ENCODE data around the gene TIMM23.
"Not testable (repeated sequence)": the region's sequence is repeated elsewhere in the genome, so short reads cannot be mapped to it uniquely, and the experiment has no call there.

Gene TIMM23

DNA sequence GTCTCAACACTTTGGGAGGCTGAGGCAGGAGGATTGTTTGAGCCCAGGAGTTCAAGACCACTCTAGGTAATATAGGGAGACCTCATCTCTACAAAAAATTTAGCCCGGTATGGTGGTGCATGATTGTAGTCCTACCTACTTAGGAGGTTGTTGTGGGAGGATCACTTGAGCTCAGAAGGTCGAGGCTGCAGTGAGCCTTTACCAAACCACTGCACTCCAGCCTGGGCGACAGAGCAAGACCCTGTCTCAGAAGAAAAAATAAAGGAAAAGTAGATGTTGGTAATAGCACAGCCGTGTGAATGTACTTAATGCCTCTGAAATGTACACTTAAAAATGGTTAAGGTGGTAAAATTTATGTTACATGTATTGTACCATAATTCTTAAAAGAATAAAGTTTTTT, 25.3 kb downstream of the TIMM23 start:
- DNase-seq (ENCODE audit: low read depth in 3 of 3, low spot score in 1 of 3), result no peak

DNA sequence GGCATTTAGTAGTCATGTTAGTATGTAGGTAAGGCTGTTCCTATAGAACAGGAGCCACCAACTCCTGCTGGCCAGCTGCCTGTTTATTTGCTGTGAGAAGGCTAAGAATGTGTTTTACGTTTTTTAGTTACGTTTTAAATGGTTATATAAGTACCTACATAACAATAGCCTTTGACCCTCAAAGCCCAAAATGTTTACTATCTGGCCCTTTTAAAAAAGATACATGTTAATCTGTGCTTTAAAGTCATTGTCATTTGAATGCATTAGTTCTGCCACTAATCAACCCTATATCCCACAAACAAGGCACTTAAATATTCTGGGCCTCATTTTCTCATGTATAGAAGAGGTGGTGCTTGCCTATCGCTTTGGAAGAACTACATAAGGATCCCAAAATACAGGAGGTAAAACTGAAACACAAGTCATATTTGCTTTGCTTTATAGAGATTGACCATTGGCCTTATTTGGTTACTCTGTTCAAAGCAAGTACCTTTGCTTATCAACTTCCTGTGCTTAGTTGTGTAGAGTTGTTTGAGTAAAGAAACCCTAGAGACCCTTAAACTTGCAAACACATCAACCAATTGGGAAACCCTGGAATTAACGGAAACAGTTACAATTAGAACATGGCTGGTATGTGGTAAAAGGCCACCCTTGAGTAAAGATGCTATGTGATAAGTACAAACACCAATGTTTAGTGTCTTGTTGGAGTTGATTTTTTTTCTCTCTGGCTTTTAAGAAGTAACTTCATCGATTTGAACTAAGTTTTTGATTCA, 25.9 kb downstream of the TIMM23 start:
- DNase-seq (ENCODE audit: low read depth in 3 of 3, low spot score in 1 of 3), result no peak

DNA sequence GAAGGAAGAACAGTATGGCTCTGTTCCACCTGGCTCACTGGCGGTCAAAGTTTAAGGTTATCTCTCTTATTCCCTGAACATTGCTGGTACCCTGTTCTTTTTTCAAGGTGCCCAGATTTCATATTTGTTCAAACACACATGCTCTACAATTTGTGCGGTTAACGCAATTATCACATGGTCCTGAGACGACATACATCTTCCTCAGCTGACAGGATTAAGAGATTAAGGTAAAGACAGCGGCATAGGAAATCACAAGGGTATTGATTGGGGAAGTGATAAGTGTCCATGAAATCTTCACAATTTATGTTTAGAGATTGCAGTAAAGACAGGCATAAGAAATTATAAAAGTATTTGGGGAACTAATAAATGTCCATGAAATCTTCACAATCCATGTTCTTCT, 27.7 kb downstream of the TIMM23 start:
- DNase-seq (ENCODE audit: low read depth in 3 of 3, low spot score in 1 of 3), result not testable (repeated sequence)

DNA sequence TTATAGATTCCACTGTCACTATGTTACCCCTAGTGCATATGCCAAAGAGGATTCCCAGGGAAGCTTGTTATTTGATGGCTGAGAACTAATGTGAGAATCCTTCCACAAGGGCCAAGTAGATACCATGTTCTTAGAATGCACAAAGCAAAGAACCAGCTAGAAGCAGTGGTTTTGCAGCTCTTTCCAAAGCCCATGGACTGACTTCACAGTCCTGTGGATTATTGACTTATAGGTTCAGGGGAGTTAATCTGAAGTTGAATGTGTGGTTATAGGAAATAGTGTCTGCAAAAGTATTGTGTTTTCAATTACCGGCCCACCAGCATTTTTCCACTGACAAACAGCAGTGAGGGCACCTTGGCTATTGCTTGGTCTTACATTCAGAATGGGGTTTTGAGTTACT, 28.2 kb downstream of the TIMM23 start:
- no peak for DNase-seq (ENCODE audit: low read depth in 3 of 3, low spot score in 1 of 3)

DNA sequence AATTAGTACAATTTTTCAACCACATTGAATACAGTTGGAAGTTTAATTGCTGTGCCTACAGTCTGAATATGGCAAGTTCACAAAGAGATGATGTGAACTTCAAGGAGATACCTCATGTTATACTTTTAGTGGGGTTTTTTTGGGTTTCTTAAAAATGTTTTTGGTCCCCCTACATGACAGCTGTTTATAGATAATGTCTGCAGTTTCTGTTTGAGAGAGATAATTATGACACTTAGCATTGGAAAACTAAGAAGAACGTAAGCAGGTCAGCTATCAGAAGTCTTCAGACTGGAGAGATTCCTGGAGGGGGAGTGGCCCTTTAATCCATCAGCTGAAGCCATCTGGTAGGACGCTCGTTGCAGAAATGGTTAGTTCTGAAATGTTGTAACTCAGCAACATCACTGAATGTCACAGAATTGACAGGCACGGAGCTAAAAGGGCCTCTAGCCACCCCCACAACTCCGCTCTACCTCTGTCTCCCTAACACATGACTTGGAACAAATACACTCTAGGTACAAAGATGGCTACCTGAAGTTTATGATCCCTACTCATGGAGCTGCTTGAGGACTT, 29.0 kb downstream of the TIMM23 start:
- no peak for DNase-seq (ENCODE audit: low read depth in 3 of 3, low spot score in 1 of 3)

DNA sequence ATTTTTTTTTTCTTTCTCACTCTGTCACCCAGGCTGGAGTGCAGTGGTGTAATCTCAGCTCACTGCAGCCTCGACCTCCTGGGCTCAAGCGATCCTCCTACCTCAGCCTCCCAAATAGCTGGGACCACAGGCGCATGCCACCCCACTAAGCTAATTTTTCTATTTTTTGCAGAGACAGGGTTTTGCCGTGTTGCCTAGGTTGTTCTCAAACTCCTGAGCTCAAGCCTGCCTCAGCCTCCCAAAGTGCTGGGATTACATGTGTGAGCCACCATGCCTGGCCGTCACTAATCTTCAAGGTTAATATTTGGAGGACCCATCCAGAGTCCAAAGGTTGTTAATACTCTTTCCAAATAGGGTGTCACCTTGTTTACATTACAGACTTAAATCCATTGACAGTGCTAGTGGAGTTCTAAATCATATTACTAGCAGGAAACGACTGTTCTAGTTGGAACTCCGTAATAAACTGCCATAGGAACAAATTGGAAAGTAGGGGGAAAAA, 29.9 kb downstream of the TIMM23 start:
- not testable (repeated sequence) for DNase-seq (ENCODE audit: low read depth in 3 of 3, low spot score in 1 of 3)

DNA sequence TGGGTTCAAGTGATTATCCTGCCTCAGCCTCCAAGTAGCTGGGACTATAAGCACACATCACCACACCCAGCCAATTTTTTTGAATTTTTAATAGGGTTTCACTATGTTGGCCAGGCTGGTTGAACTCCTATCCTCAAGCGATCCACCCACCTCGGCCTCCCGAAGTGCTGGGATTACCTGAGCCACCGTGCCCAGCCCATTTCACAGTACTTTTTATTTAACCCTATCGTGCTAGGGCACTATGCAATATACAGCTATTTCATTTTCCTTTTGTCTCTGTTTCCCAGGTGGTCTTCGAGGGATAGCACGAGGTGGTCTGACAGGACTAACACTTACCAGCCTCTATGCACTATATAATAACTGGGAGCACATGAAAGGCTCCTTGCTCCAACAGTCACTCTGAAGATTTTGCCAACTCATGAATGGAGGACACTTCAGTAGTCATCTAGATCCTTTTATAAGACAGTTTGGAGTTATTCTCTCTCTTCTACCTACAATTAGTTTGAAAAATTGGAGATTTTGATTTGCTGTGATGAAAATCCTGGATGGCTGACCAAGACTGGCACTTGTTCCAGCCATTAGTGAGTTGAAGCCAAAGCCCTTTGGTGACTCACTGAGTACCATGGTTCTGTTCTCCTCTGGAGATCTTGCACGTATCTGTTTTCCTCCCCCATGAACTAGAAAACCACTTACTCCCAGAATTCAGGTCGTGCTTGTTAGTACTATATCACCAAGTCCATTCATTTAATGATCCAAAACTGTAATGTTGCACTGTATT, 30.8 kb downstream of the TIMM23 start:
- no peak for DNase-seq (ENCODE audit: low read depth in 3 of 3, low spot score in 1 of 3)

DNA sequence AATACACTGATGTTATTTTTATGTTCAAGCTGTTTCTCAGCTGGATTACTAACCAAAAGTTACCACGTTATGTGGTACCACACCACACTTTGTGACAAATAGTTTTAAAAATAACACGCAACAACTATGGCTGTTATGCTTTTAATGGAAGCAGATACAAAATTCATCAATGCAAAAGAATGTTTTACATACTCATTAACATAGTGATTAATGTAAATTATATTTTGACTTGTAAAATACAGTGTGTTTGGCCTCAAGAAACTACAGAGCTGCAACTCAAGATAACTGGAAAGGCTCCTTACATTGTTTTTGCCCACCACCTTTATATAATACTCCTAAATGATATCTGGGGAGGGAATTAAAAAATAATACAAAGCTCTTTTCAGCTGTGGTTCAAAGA, 32.7 kb downstream of the TIMM23 start:
- DNase-seq (ENCODE audit: low read depth in 3 of 3, low spot score in 1 of 3), result no peak

DNA sequence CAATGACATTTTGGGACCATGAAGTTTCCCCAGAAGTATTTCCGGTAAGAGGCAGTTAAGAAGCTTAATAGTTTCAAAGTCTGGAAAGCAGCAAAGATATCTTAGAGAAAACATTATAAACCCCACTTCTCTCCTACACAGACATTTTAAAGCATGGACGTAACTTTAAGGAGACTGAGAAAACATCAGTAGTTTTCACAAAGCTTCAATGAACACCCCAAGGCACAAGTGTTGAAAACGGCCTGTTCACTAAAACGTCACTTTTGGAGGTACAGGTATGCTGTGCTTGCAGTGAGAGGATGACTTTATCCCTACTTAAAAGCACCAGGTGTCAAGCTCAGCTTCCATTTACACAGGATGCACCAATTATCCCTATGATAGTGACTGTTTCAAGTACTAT, 33.1 kb downstream of the TIMM23 start:
- no peak for DNase-seq (ENCODE audit: low read depth in 3 of 3, low spot score in 1 of 3)

DNA sequence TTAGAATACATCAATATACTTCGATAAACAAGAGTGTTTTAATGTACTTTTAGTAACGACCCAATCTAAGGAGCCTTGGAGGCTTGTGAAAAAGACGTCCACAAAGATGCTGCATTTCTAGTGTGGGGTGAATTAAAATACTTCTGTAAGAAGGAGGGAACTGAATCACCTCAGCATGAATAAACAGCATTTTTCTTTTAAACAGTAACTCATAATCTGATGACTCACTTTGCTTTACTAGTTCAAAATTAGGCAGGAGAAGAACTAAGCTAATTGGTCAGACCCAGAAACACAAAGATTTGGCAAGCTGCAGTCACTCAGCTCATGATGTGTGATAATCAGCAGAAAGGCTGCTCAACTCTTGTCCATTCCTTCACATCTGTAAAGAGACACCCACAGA, 33.9 kb downstream of the TIMM23 start:
- DNase-seq (ENCODE audit: low read depth in 3 of 3, low spot score in 1 of 3), result no peak

DNA sequence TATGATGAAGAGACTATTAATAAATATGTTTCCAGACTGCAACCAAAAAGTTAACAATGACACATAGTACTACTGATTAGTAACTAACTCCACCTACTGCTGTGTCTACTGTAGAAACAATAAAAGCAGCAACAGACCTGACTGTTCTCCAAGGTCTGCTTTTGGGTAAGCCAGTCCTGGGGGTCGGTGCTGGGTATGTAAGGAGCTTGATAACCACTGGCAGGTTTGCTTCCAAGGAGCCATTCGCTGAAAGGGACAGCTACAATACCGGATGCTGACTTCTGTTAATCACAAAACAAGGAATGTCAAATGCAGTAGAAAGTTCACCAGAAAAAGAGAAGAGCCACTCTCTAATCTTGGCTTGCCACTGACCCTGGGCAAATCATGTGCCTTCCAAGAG, 40.5 kb downstream of the TIMM23 start:
- DNase-seq (ENCODE audit: low read depth in 3 of 3, low spot score in 1 of 3), result no peak

DNA sequence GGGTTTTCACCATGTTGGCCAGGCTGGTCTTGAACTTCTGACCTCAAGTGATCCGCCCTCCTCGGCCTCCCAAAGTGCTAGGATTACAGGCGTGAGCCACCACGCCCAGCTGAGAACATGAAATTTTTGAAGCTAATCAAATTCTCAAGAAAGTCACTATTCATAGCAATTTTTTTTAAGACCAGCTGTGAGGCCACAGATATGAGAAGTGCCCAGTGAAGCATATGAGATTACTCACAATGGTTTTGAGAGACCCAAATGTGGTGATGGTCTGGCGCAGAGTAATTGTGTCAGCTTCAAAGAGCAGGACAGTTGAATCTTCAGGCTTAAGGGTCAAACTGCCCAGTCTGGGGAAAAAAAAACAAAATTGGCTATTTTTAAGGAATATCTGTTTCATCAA, 41.9 kb downstream of the TIMM23 start:
- DNase-seq (ENCODE audit: low read depth in 3 of 3, low spot score in 1 of 3), result no peak

DNA sequence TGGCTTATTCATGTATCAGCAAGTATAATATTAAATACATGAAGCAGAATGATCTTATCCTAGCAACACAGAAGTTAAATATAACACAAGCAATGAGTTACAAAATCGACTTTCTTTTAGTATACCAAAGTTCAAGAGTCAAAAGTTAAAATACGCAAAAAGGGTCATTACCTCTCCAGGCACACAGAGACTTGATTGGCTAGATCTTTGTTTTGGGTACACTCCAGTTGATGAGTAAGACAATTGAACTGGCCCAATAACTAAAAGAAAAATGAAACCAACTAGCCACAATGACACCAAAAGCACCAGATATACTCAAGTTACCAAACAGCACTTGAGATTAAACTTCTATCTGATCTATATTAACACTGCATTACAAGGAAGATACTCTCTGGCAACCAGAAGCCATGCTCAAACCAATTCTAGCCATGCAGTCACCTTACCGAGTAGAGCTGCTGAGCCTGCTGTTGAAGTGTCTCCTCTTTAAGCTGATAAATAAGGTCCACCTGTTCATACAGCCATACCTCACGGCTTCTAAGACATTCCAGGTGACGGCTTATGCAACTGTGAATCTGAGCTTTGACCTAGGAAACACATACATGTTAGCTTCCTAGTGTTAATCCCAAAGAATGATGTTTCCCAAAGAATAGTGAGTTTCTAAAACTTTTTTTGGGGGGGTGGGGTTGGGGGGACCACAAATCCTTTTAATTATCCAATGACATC, 42.6 kb downstream of the TIMM23 start:
- no peak for DNase-seq (ENCODE audit: low read depth in 3 of 3, low spot score in 1 of 3)

DNA sequence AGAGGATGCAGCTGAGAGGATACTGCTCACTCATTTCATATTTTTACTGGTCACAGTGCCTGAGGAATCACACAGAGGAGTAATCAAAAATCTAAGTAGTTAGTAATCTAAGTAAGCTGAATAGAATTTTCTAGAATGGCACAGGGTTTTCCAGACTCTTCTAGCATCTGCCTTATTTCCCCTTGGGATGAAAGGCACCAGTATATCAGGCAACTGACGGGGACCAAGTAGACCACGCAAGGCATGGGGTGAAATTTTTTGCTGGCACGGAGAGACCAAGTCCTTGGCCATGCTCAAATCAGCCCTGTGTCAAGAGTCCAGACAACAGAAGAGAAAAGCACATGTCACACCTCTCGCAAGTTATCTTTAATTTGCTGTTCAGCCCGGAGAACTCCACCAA, 43.9 kb downstream of the TIMM23 start:
- DNase-seq (ENCODE audit: low read depth in 3 of 3, low spot score in 1 of 3), result no peak

DNA sequence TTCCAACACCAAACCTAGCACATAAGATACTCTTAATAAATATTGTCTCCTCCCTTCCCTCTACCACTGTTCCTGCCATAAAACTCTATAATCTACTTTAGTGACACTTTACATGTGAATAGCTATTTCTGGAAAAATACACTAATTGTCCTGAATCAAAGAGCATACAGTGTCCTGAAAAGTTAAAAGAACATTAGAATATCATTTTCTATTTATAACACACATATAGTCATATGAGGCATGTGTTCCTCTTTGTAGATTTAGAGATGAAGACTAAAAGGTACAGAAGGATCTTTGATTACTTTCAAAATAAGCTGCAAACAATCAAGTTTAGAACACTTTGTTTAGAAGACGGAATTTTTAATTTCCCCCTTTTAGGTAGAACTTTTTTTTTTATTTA, 44.5 kb downstream of the TIMM23 start:
- no peak for DNase-seq (ENCODE audit: low read depth in 3 of 3, low spot score in 1 of 3)

DNA sequence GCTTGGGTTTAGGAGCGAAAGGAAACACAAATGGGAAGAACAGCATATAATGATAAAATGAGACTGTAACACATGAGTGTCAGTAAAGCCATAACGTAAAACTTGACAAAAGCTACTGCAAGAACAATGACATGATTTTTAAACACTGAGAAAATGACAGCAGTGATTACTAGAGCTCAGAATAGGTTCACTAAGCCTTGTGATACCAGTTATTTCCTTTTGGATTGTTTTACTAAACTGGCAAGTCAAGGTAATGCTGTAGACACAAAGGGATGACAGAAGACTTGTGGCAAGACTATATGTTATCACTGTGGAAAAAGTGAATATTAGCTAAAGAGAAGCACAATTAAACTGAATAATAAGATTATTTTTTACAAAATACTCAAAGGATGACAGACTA, 45.4 kb downstream of the TIMM23 start:
- DNase-seq (ENCODE audit: low read depth in 3 of 3, low spot score in 1 of 3), result no peak

DNA sequence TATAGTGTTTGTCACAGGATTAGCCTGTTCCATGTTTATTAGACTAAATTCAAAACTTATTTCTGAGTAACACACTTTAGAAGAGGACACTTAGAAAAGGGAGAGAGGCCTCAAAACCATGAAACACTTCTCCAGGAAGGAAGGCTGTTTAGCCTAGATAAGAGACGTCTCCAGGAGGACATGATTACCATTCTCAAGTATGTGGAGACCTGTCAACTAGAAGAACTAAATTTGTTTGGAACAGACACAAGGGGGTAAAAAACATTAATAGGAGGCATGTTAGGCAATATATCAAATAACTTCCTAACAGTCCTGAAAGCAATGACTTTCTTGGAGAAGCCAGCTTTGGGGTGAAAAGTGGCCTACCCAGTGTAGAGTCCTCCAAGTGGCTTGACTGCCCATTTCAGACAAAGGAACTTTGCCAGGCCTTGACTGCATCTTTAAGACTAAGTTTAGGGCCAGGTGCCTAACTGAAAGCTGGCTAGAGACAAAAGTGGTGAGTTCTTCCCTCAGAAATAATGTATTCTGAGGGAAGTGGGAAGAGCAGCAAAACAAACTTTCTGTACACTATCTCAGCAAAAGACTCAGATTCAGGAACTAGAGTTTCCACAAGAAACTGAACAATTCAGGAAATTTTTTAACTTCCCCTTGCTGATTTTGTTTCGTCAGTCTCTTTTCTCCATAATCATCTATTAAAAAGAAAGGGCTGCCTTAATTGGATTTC, 46.3 kb downstream of the TIMM23 start:
- no peak for DNase-seq (ENCODE audit: low read depth in 3 of 3, low spot score in 1 of 3)

DNA sequence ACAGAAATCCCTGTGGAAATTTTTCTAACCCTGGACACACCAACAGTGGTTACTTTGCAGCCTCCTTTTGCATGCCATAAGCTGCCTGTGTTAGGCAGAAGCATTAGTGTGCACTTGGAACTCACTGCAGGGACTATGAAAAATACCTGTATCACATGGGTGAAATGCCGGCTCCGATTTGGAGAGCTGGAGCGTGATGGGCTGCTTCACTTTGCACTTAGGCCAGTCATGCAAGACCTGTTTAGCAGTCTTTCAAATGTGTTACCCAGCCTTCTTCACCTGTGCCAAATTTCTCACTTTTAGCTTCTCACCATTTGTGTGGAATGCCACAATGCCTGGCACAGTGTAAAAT, 46.9 kb downstream of the TIMM23 start:
- DNase-seq (ENCODE audit: low read depth in 3 of 3, low spot score in 1 of 3), result no peak

DNA sequence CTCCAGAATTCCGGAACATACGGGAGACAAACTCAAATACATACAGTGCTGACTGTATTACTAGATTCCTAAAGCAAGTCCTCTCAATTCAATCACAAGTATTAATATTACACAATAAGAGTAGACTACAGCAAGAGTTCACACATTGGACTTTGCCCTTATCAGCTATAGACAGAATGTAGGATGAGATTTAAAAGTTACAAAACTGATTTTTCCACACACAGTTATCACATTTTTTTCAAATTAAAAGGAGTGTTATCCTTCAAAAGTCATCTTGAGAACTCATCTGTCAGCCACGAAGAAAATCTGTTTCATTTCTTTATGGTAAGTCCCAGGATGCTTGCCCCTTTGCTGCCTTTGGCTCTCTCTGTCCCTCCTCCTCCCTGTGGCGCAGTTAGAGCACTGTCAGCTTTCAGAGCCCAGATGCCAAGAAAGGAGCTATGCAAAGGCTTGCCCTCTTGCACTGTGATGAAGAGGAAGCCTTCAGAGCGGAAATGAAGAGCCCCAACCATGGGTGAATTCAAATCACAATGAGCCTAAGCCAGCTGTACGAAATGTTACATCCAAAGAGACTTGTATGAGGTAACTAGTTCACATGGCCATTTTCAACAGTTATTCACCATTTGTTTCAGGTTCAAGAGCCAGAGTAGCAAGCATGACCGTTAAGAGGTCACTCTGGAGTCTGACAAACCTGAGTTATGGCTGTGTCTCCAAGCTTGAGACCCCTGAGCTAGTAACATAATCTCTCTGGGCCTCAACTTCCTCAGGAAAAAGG, 47.5 kb downstream of the TIMM23 start:
- no peak for DNase-seq (ENCODE audit: low read depth in 3 of 3, low spot score in 1 of 3)

DNA sequence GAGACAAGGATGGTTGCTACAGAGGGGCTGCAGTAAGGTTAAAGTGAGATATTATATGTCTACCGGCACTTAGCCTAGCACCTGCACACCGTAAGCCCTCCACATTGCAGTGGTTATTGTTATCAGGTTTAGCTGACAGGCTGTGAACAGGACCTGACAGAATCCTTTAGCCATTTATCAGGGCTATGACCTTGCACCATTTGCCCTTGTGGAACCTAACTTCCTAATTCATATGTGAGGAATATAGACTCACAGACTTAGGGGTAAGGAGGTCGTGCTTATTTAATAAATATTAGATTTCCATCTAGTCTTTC, 48.0 kb downstream of the TIMM23 start:
- no peak for DNase-seq (ENCODE audit: low read depth in 3 of 3, low spot score in 1 of 3)

Data from stimulated activated CD4-positive, alpha-beta T cell treated with anti-CD3 and anti-CD28 coated beads, TNF-alpha, amount 100 ng/mL, for 1 hour (primary cell).